HG03175 (cell line): Measurements from ENCODE around the gene CDC6.
A peak's percentile ranks its signal among the peaks of the same experiment; 100 is the strongest.

ENCODE experiments used
- ATAC-seq: cut with Tn5 transposase; IDR thresholded peaks from one replicate; pipeline ENCODE4 v1.9.1; 2021; ENCODE audit warnings: mild to moderate bottlenecking, moderate library complexity; ENCODE audit not compliant: unreplicated experiment

The CDC6 gene

GRCh38 chr17:40322358-40323315, 35.0 kb downstream of the CDC6 start:
- ATAC-seq, result peak; percentile 35

GRCh38 chr17:40323391-40324381, 36.0 kb downstream of the CDC6 start:
- ATAC-seq, result no peak

GRCh38 chr17:40325156-40326013, 37.7 kb downstream of the CDC6 start:
- no peak for ATAC-seq

- peak; percentile 24 for ATAC-seq
Measured at GRCh38 chr17:40326014-40326831, 38.5 kb downstream of the CDC6 start.

- ATAC-seq, result no peak
Measured at GRCh38 chr17:40326832-40327199, 39.1 kb downstream of the CDC6 start.

- no peak for ATAC-seq
Measured at GRCh38 chr17:40327244-40327729, 39.6 kb downstream of the CDC6 start.

GRCh38 chr17:40327735-40328385, 40.2 kb downstream of the CDC6 start:
- no peak for ATAC-seq

GRCh38 chr17:40328386-40328766, 40.7 kb downstream of the CDC6 start:
- ATAC-seq, result no peak

GRCh38 chr17:40329839-40330794, 42.4 kb downstream of the CDC6 start:
- no peak for ATAC-seq

- ATAC-seq, result no peak
Measured at GRCh38 chr17:40330850-40331470, 43.3 kb downstream of the CDC6 start.

- ATAC-seq, result no peak
Measured at GRCh38 chr17:40331743-40332641, 44.3 kb downstream of the CDC6 start.

- no peak for ATAC-seq
Measured at GRCh38 chr17:40333781-40334448, 46.2 kb downstream of the CDC6 start.

GRCh38 chr17:40335620-40336019, 47.9 kb downstream of the CDC6 start:
- ATAC-seq, result no peak

- no peak for ATAC-seq
Measured at GRCh38 chr17:40337351-40337750, 49.7 kb downstream of the CDC6 start.

GRCh38 chr17:40338058-40338457, 50.4 kb downstream of the CDC6 start:
- ATAC-seq, result no peak
